ENCODE data around the gene EIF3L.
A peak's percentile ranks its signal among the peaks of the same experiment; 100 is the strongest.

EIF3L gene

GRCh38 chr22:37892566-37893335 is 43.5 kb downstream of the EIF3L start:
- no peak for DNase-seq (ENCODE audit: extremely low spot score)
- CTCF ChIA-PET, result interaction anchor here (0.7 to 2.0 kb wide), 7 partner anchors 13 to 74 kb away, joined by 3 to 5 read pairs (median 3); partner anchors contain the start of gene MICALL1
- POLR2A ChIA-PET, result no interaction called here
- no peak for TF ChIP-seq CTCF (IDR thresholded peaks at IDR 0.05; ENCODE audit: control extremely low read depth, extremely low read depth, low read depth, missing control alignments)

- ChIA-PET CTCF (interaction anchor here (0.7 to 1.4 kb wide), 5 partner anchors 13 to 75 kb away, joined by 3 to 5 read pairs (median 3); partner anchors contain the start of gene MICALL1), POLR2A (no interaction called here)
- no peak for TF ChIP-seq CTCF (IDR thresholded peaks at IDR 0.05; ENCODE audit: control extremely low read depth, extremely low read depth, low read depth, missing control alignments)
- no peak for DNase-seq (ENCODE audit: extremely low spot score)
Observed at GRCh38 chr22:37893583-37893983, 44.4 kb downstream of the EIF3L start.

- ChIA-PET POLR2A (no interaction called here), CTCF (interaction anchor here (3.5 to 3.6 kb wide), 2 partner anchors 12 to 77 kb away, joined by 26 to 29 read pairs; partner anchors contain the start of gene MICALL1)
- TF ChIP-seq CTCF (IDR thresholded peaks at IDR 0.05; ENCODE audit: control extremely low read depth, extremely low read depth, low read depth, missing control alignments), result no peak
- no peak for DNase-seq (ENCODE audit: extremely low spot score)
Observed at GRCh38 chr22:37894939-37895670, 45.9 kb downstream of the EIF3L start.

- POLR2A ChIA-PET, result interaction anchor here (0.5 to 1.0 kb wide), 5 partner anchors 9 to 511 kb away, joined by 3 to 6 read pairs (median 4); partner anchors contain the start of gene MICALL1
- TF ChIP-seq CTCF (IDR thresholded peaks at IDR 0.05; ENCODE audit: control extremely low read depth, extremely low read depth, low read depth, missing control alignments), result no peak
- peak; percentile 82 for DNase-seq (ENCODE audit: extremely low spot score)
- CTCF ChIA-PET, result interaction anchor here (0.6 to 3.6 kb wide), 10 partner anchors 8 to 253 kb away, joined by 3 to 29 read pairs (median 6); partner anchors contain the start of gene MICALL1
Observed at GRCh38 chr22:37896181-37896592, 47.0 kb downstream of the EIF3L start.

- no peak for TF ChIP-seq CTCF (IDR thresholded peaks at IDR 0.05; ENCODE audit: control extremely low read depth, extremely low read depth, low read depth, missing control alignments)
- ChIA-PET CTCF (interaction anchor here (1.1 to 3.6 kb wide), 9 partner anchors 9 to 254 kb away, joined by 3 to 29 read pairs (median 8); partner anchors contain the start of gene MICALL1), POLR2A (interaction anchor here (1.0 kb wide), 1 partner anchor 8 kb away, joined by 3 read pairs; no protein-coding TSS in a partner anchor)
Observed at GRCh38 chr22:37896939-37897338, 47.7 kb downstream of the EIF3L start.

GRCh38 chr22:37897807-37898206 is 48.6 kb downstream of the EIF3L start:
- no peak for TF ChIP-seq CTCF (IDR thresholded peaks at IDR 0.05; ENCODE audit: control extremely low read depth, extremely low read depth, low read depth, missing control alignments)
- ChIA-PET POLR2A (interaction anchor here (0.6 kb wide), 1 partner anchor 43 kb away, joined by 3 read pairs; no protein-coding TSS in a partner anchor), CTCF (interaction anchor here (1.5 to 3.6 kb wide), 7 partner anchors 9 to 255 kb away, joined by 4 to 29 read pairs (median 10); partner anchors contain the start of gene MICALL1)
- no peak for DNase-seq (ENCODE audit: extremely low spot score)

More at GRCh38 chr22:37896939-37897338, 47.7 kb downstream of the EIF3L start:
- DNase-seq (ENCODE audit: extremely low spot score), result no peak

Data from GM10248 (cell line).